PFSK-1 (cell line): ENCODE data around the gene USP24.

Source experiments
- FOXP2 ChIP-seq: optimal IDR thresholded peaks from 2 replicates; pipeline ENCODE3; 2011; ENCODE audit warnings: borderline replicate concordance, control low read depth, inconsistent platforms; ENCODE audit not compliant: insufficient read depth; ENCODE audit errors: extremely low read length, extremely low read depth
- POLR2AphosphoS5 ChIP-seq: IDR thresholded peaks from 2 replicates; pipeline ENCODE4 v1.6.1; 2012; ENCODE audit warnings: low read depth, mild to moderate bottlenecking, control low read depth, low read length, moderate library complexity
- REST ChIP-seq, 2 experiments: IDR thresholded peaks; 2 replicates each; pipeline versions ENCODE4 v1.6.1 to v1.8.0; 2011 to 2012; ENCODE audit warnings: low read depth in 2 of 2, low read length in 2 of 2, control low read depth in 1 of 2, inconsistent platforms in 1 of 2, mild to moderate bottlenecking in 1 of 2, moderate library complexity in 1 of 2; ENCODE audit not compliant: insufficient read depth in 1 of 2
- SIN3A ChIP-seq: IDR thresholded peaks from 2 replicates; pipeline ENCODE4 v1.6.1; 2012; ENCODE audit warnings: mild to moderate bottlenecking, low read length, moderate library complexity, borderline replicate concordance; ENCODE audit not compliant: insufficient read depth
- TAF1 ChIP-seq: IDR thresholded peaks from 2 replicates; pipeline ENCODE4 v1.6.1; 2012; ENCODE audit warnings: low read length, control low read depth, borderline replicate concordance; ENCODE audit not compliant: insufficient read depth

- no peak for TF ChIP-seq FOXP2
- no peak for TF ChIP-seq REST (IDR thresholded peaks at IDR 0.05; ENCODE audit: insufficient read depth in 1 of 2, low read depth in 2 of 2, low read length in 2 of 2)
- TF ChIP-seq POLR2AphosphoS5: no peak
- no peak for TF ChIP-seq SIN3A
- TF ChIP-seq TAF1: no peak
Measured at GRCh38 chr1:55043011-55043410, 172.2 kb downstream of the USP24 start.
